Fibroblast of villous mesenchyme (primary cell): ENCODE data around the gene TMEM131L. TPM values are rescaled to one million over a fixed set of nuclear protein-coding genes. Genes with fewer than 3 reads are reported as not detected.

Experiments used
- DNase-seq: peaks from one replicate; pipeline ENCODE4 v3.0.0-alpha.2; 2010; ENCODE audit warnings: low read depth
- H3K4me3 ChIP-seq: 2 replicates; pipeline ENCODE4 v1.5.1; 2011; ENCODE audit warnings: low read depth, mild to moderate bottlenecking, low read length
- CTCF ChIP-seq: IDR thresholded peaks from 2 replicates; pipeline ENCODE4 v1.5.1; 2012; ENCODE audit warnings: low read depth, mild to moderate bottlenecking, low read length; ENCODE audit not compliant: insufficient read depth
- total RNA-seq: library from RNA; depleted of rRNA; stranded (reverse); fragments of >200 nt; gene quantifications from 2 replicates; pipeline ENCODE4 v1.2.3, GENCODE V29; 2012

The TMEM131L gene
- total RNA-seq, 1 donor: 4.7 TPM

- no peak overlapping the region for H3K4me3 ChIP-seq
- no peak for TF ChIP-seq CTCF
- no peak for DNase-seq
Measured at GRCh38 chr4:153576443-153576774, 110.2 kb downstream of the TMEM131L start.

GRCh38 chr4:153577053-153577452 is 110.9 kb downstream of the TMEM131L start:
- no peak overlapping the region for H3K4me3 ChIP-seq
- no peak for TF ChIP-seq CTCF
- no peak for DNase-seq

DNA sequence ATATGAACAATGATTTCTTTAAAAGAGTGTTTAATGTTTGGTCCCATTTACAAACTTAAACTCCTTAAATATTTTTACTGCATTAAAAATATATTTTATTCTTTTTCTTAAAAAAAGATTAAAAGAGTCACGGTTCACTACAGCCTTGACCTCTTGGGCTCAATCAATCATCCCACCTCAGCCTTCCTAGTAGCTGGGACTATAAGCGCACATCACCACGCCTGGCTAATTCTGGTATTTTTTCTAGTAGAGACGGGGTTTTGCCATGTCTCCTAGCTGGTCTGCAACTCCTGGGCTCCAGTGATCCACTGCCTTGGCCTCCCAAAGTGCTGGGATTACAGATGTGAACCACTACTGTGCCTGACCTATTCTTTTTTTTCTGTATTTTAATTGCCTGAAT is 113.2 kb downstream of the TMEM131L start:
- no peak overlapping the region for H3K4me3 ChIP-seq
- no peak for TF ChIP-seq CTCF
- no peak for DNase-seq

GRCh38 chr4:153579872-153580271 is 113.7 kb downstream of the TMEM131L start:
- H3K4me3 ChIP-seq: no peak overlapping the region
- no peak for DNase-seq
- no peak for TF ChIP-seq CTCF

GRCh38 chr4:153582954-153583702 is 117.0 kb downstream of the TMEM131L start:
- no peak for TF ChIP-seq CTCF
- DNase-seq: no peak
- H3K4me3 ChIP-seq: no peak overlapping the region

GRCh38 chr4:153585026-153585425 is 118.9 kb downstream of the TMEM131L start:
- TF ChIP-seq CTCF: no peak
- H3K4me3 ChIP-seq: no peak overlapping the region
- DNase-seq: no peak
